ENCODE measurements around the gene TMC8. TPM values are rescaled to one million over a fixed set of nuclear protein-coding genes. Genes with fewer than 3 reads are reported as not detected.
"Not testable (repeated sequence)": the region's sequence is repeated elsewhere in the genome, so short reads cannot be mapped to it uniquely, and the experiment has no call there.

The TMC8 gene
- total RNA-seq, 1 experiment from 2014 or later = 0.02 TPM

DNA sequence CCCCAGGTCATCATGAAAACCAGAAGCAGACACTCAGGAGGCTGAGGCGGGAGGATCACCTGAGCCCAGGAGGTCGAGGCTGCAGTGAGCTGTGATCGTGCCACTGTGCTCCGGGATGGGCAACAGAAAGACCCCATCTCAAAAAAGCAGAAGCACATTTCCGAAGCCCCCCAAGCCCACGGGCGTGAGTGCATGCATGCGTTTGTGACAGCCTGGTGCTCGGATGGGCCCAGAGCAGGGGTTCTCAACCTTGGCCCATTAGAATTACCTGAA is 21.1 kb upstream of the TMC8 start:
- DNase-seq (ENCODE audit: low spot score) = no peak

DNA sequence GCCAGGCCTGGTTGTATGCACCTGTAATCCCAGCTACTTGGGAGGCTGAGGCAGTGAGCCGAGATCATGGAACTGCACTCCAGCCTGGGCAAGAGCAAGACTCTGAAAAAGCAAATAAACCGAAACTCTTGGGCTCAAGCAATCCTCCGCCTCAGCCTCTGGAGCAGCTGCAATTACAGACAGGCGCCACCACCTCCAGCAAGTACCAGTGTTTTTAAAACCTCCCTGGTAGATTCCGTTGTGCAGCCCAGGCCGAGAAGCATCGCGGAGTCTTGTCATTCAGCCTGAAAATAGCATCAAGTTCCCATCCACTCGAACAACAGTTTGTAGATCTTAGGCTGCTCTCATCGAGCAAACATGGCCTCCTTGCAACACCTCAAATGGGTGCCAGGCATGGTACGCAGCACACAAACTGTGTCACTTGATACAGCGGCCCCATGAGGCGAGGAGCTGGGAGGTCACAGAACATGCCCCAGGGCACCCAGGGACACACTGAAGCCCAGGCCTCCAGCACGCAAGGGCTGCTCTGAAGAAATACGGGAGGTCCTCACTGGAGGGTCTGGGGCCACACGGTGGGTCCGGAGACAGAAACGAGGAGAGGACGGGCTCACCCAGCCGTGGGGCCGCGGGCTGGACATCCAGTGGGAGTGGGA is 20.1 kb upstream of the TMC8 start:
- no peak for DNase-seq (ENCODE audit: low spot score)

GRCh38 chr17:78111016-78111726 is 19.4 kb upstream of the TMC8 start:
- no peak for DNase-seq (ENCODE audit: low spot score)

DNA sequence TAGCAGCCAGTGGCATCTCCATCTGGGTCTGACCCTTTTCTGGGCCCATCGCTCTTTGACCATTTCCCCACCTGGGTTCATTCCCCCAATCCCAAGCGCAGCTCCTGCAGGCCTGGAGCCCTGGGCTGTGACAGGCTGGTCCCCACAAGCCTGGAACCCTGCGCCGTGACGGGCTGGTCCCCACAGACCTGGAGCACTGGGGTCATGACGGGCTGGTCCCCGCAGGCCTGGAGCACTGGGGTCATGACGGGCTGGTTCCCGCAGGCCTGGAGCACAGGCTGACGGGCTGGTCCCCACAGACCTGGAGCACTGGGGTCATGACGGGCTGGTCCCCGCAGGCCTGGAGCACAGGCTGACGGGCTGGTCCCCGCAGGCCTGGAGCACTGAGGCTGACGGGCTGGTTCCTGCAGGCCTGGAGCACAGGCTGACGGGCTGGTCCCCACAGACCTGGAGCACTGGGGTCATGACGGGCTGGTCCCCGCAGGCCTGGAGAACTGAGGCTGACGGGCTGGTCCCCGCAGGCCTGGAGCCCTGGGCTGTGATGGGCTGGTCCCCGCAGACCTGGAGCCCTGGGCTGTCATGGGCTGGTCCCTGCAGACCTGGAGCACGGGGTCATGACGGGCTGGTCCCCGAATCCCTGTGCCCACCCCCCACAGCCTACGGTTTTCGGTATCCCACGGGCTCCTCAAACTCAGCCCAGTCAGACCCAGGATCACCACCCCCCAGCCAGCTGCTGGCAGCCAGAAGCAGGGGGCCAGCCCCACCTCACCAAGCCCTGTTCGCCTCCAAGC is 18.6 kb upstream of the TMC8 start:
- no peak for DNase-seq (ENCODE audit: low spot score)

DNA sequence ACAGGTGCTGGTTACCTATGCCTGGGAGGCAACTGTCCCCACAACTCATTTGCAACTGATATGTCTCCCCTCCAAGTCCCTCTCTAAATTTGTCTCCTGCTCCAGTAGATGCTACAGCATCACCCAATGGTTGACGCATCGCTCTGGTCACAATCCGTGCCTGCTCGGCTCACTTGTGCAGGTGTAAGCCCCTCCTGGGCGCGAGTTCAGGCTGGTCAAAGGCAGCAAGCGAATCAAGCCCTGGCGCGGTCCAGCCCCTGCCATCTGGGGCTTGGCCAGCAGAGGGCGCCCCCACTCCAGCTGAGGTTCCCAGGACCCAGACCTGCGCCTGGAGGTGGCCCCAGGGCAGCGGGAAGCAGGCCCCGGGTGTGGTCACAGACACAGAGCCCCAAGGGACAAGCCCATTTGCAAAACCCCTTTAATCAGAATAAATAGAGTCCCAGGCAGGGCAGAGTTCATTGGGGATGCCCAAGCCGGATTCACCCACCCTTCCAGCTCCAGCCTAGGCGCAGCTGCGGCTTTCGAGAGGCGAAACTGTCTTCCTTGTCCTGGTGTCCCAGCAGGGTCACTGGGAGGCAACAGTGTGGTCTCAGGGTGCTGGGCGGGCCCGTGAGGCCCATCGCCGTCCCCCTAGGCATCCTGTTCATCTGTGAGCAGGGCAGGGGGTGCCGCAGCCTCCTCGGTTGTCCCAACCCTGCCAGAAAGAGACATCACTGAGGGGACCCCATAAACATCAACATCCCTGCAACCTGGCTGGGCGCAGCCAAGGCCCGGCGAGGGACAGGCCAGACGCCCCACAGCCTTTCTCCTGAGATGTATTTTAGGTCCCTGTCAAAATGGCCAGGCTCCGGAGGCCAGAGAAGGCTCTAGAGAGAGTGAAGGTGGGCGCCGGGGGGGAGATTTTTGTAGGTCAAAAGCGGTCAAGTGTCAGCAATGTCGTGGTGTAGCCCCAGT is 17.8 kb upstream of the TMC8 start:
- peak; percentile 39 for DNase-seq (ENCODE audit: low spot score)

- DNase-seq (ENCODE audit: low spot score) = no peak
Observed at GRCh38 chr17:78113804-78114785, 16.5 kb upstream of the TMC8 start.

- DNase-seq (ENCODE audit: low spot score) = no peak
Observed at GRCh38 chr17:78114831-78115723, 15.5 kb upstream of the TMC8 start.

GRCh38 chr17:78115803-78116202 is 14.8 kb upstream of the TMC8 start:
- not testable (repeated sequence) for DNase-seq (ENCODE audit: low spot score)

DNA sequence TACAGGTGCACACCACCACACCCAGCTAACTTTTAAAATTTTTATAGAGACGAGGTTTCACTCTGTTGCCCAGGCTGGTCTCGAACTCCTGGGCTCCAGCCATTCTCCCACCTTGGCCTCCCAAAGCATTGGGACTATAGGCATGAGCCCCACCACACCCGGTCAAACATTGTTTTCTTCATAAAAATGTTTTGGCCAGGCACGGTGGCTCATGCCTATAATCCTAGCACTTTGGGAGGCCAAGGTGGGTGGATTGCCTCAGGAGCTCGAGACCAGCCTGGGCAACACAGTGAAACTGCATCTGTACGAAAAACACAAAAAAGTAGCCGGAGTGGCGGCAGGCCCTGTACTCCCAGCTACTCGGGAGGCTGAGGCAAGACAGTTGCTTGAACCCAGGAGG is 14.2 kb upstream of the TMC8 start:
- no peak for DNase-seq (ENCODE audit: low spot score)

DNA sequence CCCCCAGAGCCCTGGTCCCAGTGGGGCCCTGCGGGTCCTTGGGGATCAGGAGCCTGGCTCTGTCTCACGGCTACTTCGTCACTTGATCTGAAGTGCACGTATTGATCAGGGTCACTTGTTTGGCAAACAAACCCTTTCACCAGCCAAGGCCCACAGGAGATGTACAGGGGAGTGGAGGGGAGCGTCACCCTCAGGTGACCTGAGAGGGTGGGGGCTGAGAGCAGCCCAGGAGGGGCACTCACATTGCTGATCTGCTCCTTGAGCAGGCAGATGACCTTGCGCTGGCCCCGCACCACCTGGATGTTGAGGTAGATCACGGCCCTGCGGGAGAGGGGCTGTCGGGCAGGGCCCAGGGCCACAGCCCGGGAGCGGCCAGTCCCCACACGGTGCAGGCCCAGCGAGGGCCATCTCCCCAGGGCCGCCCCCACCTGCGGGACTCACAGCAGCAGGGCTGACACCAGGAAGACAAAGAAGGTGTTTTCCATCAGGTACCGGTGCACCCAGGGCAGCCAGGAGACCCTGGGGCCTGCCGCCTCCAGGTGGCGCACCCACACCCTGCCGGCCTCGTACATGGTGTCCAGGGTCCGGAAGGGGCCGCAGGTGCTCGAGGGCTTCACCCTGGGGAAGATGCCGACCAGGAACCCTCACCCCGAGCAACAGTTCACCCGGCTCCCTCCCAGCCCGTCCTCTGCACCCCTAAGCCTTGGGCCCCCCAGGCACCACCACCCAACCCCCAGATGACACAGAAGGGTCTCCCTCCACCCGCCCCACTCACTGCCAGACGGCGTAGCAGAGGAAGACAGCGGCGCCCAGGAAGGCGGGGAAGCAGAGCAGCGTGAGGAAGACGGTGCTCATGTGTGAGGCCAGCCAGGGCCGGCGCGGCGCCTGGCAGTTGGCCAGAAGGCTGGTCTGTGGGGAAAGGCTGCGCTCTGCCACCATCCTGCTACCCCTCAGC is 13.3 kb upstream of the TMC8 start:
- DNase-seq (ENCODE audit: low spot score) = no peak

DNA sequence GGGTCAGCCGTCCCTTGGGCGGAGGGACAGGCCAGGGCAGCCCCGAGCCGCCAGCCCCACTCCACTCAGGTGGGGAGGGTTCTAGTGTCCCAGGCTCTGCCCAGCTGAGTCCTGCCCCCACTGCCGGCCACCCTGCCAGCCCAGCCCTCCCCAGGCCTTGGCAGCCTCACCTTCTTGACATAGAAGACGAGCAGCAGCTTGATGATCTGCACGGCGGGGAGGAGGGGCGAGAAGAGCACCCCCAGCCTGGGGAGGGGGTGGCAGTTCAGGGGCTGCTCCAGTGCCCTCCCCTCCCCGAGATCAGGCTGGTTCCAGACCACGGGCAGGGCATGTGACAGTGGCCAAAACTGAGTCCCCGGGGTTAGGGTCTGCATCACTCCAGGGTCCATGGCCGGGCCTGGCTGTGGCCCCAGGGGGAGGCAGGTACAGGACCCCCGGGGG is 11.8 kb upstream of the TMC8 start:
- no peak for DNase-seq (ENCODE audit: low spot score)

- no peak for DNase-seq (ENCODE audit: low spot score)
Observed at GRCh38 chr17:78120537-78120936, 10.0 kb upstream of the TMC8 start.

DNA sequence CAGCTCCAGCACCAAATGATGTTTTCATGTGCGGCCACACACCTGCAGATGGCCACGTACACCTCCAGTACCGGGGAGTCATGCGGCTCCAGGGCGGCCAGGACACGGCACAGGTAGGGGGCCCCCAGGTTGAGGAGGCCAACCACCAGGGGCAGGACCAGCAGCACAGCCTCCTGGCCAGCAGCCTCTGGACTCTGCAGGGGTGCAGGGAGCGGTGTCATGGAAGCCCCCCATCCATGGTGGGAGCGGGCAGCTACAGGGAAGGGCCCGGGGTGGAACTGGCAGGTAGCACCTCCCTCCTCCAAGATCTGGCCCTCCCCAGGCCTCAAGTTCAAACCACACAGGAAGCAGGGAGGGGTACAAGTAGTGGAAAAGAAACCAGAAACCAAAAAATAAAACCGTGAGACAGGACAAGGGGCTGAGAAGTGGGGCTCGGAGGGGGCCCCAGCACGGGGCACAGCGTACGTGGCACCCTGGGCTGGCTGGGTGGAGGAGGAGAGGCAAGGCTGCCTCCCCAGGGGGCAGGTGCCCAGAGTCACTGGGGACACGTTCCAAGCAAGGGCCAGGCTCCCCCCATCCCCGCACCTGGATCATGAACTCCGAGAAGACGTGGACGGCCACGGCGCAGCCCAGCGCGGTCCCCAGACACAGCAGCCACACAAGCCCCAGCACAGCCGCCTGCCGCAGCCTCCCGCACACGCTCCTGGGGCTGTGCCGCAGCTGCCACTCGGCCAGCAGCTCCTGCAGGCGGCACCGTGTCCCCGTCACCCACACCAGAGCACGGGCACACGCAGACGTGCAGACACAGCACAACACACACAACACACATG is 9.4 kb upstream of the TMC8 start:
- no peak for DNase-seq (ENCODE audit: low spot score)

GRCh38 chr17:78121801-78122215 is 8.8 kb upstream of the TMC8 start:
- no peak for DNase-seq (ENCODE audit: low spot score)

GRCh38 chr17:78122216-78122930 is 8.2 kb upstream of the TMC8 start:
- no peak for DNase-seq (ENCODE audit: low spot score)

- no peak for DNase-seq (ENCODE audit: low spot score)
Observed at GRCh38 chr17:78122931-78123249, 7.7 kb upstream of the TMC8 start.
